Upper lobe of left lung (tissue), 6 donors: Measurements from ENCODE around the gene DIAPH2. TPM values are rescaled to one million over a fixed set of nuclear protein-coding genes. Genes with fewer than 3 reads are reported as not detected.

ENCODE experiments used
- ATAC-seq, 2 donors: fragments of 200-7000 bp; cut with Tn5 transposase; one replicate each; pipeline ENCODE4 v1.9.1; 2022; ENCODE audit warnings: mild to moderate bottlenecking in 2 of 2, moderate library complexity in 2 of 2; ENCODE audit not compliant: low FRiP score in 2 of 2
- DNase-seq, 2 donors: peaks; one replicate each; pipeline ENCODE4 v3.0.0-alpha.2; 2019 to 2020
- H3K27ac ChIP-seq, 4 donors: fragments of 200-600 bp; sonication (generic); one replicate each; pipeline ENCODE4 v1.5.1; 2016 to 2019
- H3K27me3 ChIP-seq, 4 donors: fragments of 200-600 bp; sonication (generic); one replicate each; pipeline ENCODE4 v1.5.1; 2017 to 2019
- H3K36me3 ChIP-seq, 4 donors: fragments of 200-600 bp; sonication (generic); one replicate each; pipeline ENCODE4 v1.5.1; 2016 to 2019
- H3K4me1 ChIP-seq, 4 donors: fragments of 200-600 bp; sonication (generic); one replicate each; pipeline ENCODE4 v1.5.1; 2018 to 2019
- H3K4me3 ChIP-seq, 4 donors: fragments of 200-600 bp; sonication (generic); one replicate each; pipeline ENCODE4 v1.5.1; 2017 to 2019; ENCODE audit warnings: mild to moderate bottlenecking in 2 of 4, moderate library complexity in 1 of 4
- H3K9me3 ChIP-seq, 4 donors: fragments of 200-600 bp; sonication (generic); one replicate each; pipeline ENCODE4 v1.5.1; 2018 to 2019
- CTCF ChIP-seq, 6 experiments: fragments of 450-650 bp in 4 of 6; fragments of 200-600 bp in 2 of 6; sonication (generic) in 2 of 6; IDR thresholded peaks; one replicate each; pipeline ENCODE4 v1.5.1; 2016 to 2019; ENCODE audit warnings: antibody characterized with exemption in 6 of 6
- EP300 ChIP-seq, 4 donors: sonication (generic); formaldehyde crosslinking; IDR thresholded peaks; one replicate each; pipeline ENCODE4 v1.5.1; 2017; ENCODE audit warnings: antibody characterized with exemption in 4 of 4, control low read depth in 2 of 4
- POLR2A ChIP-seq, 4 donors: fragments of 450-650 bp; IDR thresholded peaks; one replicate each; pipeline ENCODE4 v1.5.1; 2016 to 2017; ENCODE audit warnings: antibody characterized with exemption in 4 of 4, mild to moderate bottlenecking in 2 of 4
- POLR2AphosphoS5 ChIP-seq, 2 donors: sonication (generic); formaldehyde crosslinking; IDR thresholded peaks; one replicate each; pipeline ENCODE4 v1.5.1; 2017; ENCODE audit warnings: antibody characterized with exemption in 2 of 2
- WGBS, 2 donors: methylation state at CpG; one replicate each; pipeline ENCODE4 v1.1.5; 2017 to 2018; 5-methylcytosine and 5-hydroxymethylcytosine counted together
- total RNA-seq, 6 donors: library from RNA; depleted of rRNA in 4 of 6; stranded (reverse); fragments of >200 nt in 4 of 6; gene quantifications; one replicate each; pipeline versions ENCODE4 v1.1.0 to v1.2.1, GENCODE V29; 2016 to 2021
- donor health status: DM: no; HTN: no; CAD: no; lungs with moderate emphysema.
- donor health status: DM: no; HTN: yes; CAD: no; lungs with severe emphysema.

DIAPH2 gene
- total RNA-seq, 6 donors from 2014 or later: 22.5 to 107 (median 44.1) TPM

- Histone ChIP-seq H3K36me3 (no peaks in the 10 kb centered on the region), H3K4me3 (no peak overlapping the region), H3K27me3 (no peaks in the 10 kb centered on the region), H3K9me3 (no peaks in the 10 kb centered on the region), H3K27ac (no peak overlapping the region), H3K4me1 (no peaks in the 10 kb centered on the region)
- ATAC-seq: no peak
- DNase-seq: no peak
- TF ChIP-seq CTCF (IDR thresholded peaks at IDR 0.05): no peak
- 73 to 91% methylated on average over 1 of the region's 1 CpG for WGBS, 2 donors
Observed at GRCh38 chrX:97224148-97224547, 539.5 kb downstream of the DIAPH2 start.

- H3K36me3 ChIP-seq: no peaks in the 10 kb centered on the region
- no peaks in the 10 kb centered on the region for H3K9me3 ChIP-seq
- ATAC-seq (no peak), DNase-seq (no peak)
- H3K4me1 ChIP-seq: no peaks in the 10 kb centered on the region
- no peak overlapping the region for H3K27ac ChIP-seq
- H3K27me3 ChIP-seq: no peaks in the 10 kb centered on the region
- no peak overlapping the region for H3K4me3 ChIP-seq
- no peak for TF ChIP-seq POLR2AphosphoS5 (IDR thresholded peaks at IDR 0.05)
Observed at GRCh38 chrX:97229318-97229717, 544.7 kb downstream of the DIAPH2 start.

GRCh38 chrX:97230948-97231347, 546.3 kb downstream of the DIAPH2 start:
- no peaks in the 10 kb centered on the region for H3K36me3 ChIP-seq
- no peaks in the 10 kb centered on the region for H3K9me3 ChIP-seq
- no peak for DNase-seq
- no peaks in the 10 kb centered on the region for H3K4me1 ChIP-seq
- WGBS, 2 donors: 90 to 97% methylated on average over 3 of the region's 3 CpGs
- no peak overlapping the region for H3K27ac ChIP-seq
- TF ChIP-seq CTCF (IDR thresholded peaks at IDR 0.05): no peak
- TF ChIP-seq EP300 (IDR thresholded peaks at IDR 0.05): no peak
- TF ChIP-seq POLR2A (IDR thresholded peaks at IDR 0.05): no peak
- TF ChIP-seq POLR2AphosphoS5 (IDR thresholded peaks at IDR 0.05): no peak
- no peaks in the 10 kb centered on the region for H3K27me3 ChIP-seq
- H3K4me3 ChIP-seq: no peak overlapping the region
- no peak for ATAC-seq

- DNase-seq (no peak), ATAC-seq (no peak)
- H3K36me3 ChIP-seq: no peaks in the 10 kb centered on the region
- no peaks in the 10 kb centered on the region for H3K4me1 ChIP-seq
- no peak for TF ChIP-seq POLR2A (IDR thresholded peaks at IDR 0.05)
- no peak for TF ChIP-seq POLR2AphosphoS5 (IDR thresholded peaks at IDR 0.05)
- TF ChIP-seq CTCF (IDR thresholded peaks at IDR 0.05): no peak
- TF ChIP-seq EP300 (IDR thresholded peaks at IDR 0.05): no peak
- no peaks in the 10 kb centered on the region for H3K27me3 ChIP-seq
- no peaks in the 10 kb centered on the region for H3K9me3 ChIP-seq
- H3K27ac ChIP-seq: no peak overlapping the region
- no peak overlapping the region for H3K4me3 ChIP-seq
- 85 to 98% methylated on average over 3 of the region's 3 CpGs for WGBS, 2 donors
Observed at GRCh38 chrX:97234471-97235081, 549.9 kb downstream of the DIAPH2 start.

GRCh38 chrX:97238632-97239031, 554.0 kb downstream of the DIAPH2 start:
- no peaks in the 10 kb centered on the region for H3K4me1 ChIP-seq
- H3K27me3 ChIP-seq: no peaks in the 10 kb centered on the region
- H3K27ac ChIP-seq: no peak overlapping the region
- no peaks in the 10 kb centered on the region for H3K36me3 ChIP-seq
- TF ChIP-seq CTCF (IDR thresholded peaks at IDR 0.05) (no peak), EP300 (IDR thresholded peaks at IDR 0.05) (no peak), POLR2AphosphoS5 (IDR thresholded peaks at IDR 0.05) (no peak), POLR2A (IDR thresholded peaks at IDR 0.05) (no peak)
- H3K9me3 ChIP-seq: no peaks in the 10 kb centered on the region
- ATAC-seq (no peak), DNase-seq (no peak)
- H3K4me3 ChIP-seq: no peak overlapping the region
- WGBS, 2 donors: 63 to 82% methylated on average over 5 of the region's 5 CpGs
